ENCODE measurements around the gene PPP3CA.
"Not testable (repeated sequence)": the region's sequence is repeated elsewhere in the genome, so short reads cannot be mapped to it uniquely, and the experiment has no call there.

Gene PPP3CA

DNA sequence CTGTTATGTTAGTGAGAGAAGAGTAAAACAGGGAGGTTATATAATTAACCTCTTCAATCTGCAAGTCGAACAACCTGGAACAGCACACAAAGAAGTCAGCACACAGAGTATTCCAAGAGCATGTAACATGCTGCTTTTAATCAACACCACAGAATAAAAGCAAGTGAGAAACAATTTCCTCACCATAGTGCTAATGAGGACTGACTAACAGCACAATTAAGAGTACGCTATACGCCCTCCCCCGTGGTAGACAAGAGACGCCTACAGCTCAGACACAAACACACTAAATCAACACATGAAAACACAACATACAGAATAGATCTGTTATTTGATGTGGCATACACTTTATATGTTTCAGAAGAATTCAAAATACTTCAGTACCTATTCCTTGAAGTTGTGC, 103.0 kb downstream of the PPP3CA start:
- DNase-seq: no peak

DNA sequence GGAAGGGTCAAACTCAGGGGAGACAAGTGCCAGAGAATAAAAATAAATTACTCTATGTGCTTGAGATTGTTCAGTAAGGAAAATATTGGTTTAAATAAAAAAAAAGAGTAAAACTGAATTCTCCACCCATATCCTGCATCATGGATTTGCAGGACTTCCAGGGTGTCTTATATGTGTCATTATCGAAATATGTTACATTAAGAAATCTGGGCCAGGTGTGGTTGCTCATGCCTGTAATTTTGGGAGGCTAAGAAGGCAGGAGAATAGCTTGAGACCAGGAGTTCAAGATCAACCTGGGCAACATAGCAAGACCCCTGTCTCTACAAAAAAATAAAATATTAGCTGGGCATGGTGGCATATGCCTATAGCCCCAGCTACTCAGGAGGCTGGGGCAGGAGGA, 104.9 kb downstream of the PPP3CA start:
- no peak for DNase-seq

DNA sequence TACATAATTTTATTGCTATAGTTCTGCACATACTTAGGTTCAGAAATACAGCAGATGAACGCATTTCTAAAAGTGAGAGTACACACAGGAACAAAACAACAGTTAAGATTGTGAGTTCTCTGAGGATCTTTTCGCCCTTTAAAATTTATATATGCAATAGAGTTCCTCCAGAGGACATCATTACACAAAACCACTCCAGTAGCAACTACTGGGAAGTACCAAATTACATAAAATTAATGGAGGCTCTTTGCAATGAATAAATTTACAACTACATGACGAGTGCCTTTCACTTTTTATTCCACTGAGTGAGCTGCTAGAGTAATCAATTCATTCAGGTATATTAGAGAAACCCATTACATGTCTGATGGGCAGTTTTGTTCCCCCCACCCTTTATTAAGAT, 107.2 kb downstream of the PPP3CA start:
- DNase-seq: no peak

DNA sequence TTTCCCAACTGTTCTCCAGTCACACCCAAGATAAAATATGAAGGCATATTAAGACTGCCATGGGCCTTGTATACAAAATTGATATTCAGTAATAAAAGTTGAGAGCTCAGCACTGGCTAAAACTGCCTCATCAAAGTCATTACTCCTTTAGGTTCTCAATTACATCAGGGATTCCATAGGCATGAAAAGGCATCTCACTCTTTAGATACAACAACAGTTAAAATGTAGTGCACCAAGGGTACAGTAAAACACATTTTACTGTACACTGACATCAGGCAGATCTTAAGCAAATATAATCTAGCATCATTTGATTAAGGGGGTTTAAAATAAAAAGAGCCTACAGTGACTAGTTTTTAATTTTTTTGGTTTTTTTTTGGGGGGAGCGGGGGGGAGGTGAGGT, 107.7 kb downstream of the PPP3CA start:
- DNase-seq: no peak

DNA sequence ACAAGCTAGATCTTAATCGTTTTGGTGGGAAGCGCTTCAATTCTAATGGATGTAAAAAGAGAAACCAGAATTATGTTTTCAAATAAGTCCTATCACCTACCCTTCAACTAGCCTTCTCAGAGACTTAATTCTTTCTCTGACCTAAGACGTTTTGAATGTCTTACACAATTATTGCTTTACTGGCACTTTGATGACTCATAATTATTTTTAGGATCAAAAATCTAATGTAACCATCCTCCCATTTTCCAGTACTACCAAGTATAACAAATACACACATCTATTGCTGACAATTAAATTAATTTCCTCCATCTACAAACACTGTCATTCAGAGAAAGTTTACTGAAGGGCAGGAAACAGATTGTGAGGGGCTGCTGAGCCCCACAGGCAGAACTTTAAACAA, 108.6 kb downstream of the PPP3CA start:
- no peak for DNase-seq

DNA sequence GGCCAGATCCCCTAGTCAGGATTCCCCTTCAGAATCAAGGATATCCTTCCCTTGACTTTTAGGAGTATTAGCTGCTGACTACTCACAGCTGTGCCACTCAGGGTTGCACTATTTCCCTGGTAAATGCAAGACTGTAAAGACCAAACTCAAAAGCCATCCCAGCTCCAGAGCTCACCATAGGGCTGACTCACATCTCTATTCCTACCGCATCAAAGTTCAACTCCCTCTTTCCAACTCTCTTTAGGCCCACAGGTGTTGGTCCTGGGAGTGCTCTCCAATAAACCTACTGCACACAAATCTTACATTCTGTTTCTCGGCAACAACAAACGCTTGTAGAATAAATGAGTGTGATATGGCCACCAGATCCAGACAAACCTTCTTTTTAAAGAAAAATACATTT, 109.6 kb downstream of the PPP3CA start:
- DNase-seq: no peak

- no peak for DNase-seq
These were observed 111.2 kb downstream of the PPP3CA start for GRCh38 chr4:101236097-101236496.

- not testable (repeated sequence) for DNase-seq
These were observed 113.2 kb downstream of the PPP3CA start for GRCh38 chr4:101234141-101234540.

DNA sequence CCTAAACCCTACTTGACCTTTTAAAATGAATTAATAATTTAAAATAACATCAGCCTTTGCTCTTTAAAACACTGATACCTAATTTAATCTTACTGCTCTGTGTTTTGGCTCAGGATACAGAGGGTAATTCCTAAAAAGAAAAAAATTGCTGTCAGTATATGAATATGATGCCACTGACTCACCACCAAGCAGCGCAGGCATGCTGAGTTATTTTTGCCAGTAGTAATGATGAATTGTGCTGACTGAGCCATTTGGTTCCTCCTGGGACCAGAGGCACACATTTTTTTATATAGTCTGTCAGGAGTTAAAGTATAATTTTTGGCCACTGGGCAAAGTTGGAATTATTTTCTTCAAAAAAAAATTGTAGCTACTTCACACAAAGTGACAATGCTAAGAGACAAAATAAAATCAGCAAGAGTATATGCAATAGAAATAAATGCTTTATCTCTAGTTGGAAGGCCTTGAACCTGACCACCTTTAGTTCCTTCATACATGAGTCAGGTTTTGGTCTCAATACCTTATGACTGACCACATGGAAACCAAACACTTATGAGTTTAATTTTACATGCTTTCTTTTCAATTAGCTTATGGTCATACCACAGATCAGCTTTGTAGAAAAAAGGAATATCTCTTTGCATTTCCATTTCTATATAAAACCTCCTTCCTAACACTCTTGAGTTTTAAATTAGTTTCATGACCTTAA, 115.1 kb downstream of the PPP3CA start:
- no peak for DNase-seq

GRCh38 chr4:101230801-101231426, 116.4 kb downstream of the PPP3CA start:
- no peak for DNase-seq

DNA sequence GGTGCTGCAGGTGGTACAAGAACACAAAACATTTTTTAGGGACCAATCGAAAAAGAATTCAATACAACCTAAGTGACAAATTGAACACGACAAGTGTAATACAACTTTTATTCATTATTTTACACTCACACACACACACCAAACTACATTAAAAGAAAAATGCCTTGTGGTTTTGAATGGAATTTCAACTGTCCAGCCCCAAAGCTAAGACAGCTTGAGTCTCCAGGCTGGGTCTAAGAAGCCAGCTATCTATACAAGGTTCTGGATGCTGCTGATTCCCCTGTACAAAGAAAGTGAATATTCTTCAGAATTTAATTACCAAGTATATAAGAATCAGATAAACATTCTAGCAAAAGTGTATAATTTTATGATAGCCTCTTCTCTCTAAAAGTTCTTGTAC, 118.2 kb downstream of the PPP3CA start:
- DNase-seq: no peak

DNA sequence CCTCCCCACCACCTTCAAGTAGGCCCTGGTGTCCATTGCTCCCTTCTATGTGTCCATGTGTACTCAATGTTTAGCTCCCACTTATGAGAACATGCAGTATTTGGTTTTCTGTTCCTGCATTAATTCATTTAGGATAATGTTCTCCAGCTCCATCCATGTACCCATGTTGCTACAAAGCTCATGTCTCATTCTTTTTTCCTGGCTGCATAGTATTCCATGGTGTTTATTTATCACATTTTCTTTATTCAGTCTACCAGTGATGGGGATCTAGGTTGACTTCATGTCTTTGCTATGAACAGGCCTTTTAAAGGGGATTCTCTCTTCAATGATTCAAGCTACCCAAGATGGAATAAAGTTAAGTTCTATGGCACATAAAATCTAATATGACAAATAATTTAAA, 119.6 kb downstream of the PPP3CA start:
- DNase-seq: no peak

DNA sequence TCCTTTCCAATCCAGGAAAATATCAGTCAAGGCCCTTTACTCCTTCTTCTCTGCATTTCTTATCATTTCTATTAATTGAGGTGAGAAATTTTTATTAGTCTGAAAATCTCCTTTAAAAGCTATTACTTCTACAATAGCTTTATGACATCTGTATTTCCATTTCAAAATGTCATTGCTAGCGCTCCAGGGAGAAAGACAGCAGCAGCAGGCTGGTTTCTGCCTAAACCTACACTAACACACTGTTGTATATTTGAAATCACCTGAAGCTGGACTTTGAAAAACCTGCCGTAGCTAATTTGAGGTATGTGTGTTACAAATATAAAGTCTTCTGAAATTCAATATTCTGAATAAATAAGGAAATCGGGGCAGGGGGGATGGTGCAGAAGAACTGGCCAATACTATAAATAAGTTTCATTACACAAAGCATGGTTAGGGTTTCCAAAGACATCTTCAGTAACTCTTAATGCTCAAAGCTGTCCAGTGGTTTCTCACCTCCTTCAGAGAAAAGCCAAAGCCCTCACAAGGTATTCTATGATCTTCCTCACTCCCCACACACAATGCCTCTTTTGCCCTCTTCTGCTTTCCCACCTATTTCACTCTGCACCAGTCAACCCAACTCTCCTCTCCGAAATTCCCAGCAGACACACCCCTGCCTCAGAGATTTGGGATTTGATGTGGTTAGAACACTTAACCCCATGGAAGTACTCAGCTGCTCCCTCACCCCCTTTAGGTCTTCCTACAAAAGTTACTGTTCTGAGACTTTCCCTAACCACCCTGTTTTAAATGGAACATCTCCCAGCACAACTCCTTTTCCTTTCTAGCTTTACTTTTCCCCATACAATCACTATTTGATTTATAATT, 122.7 kb downstream of the PPP3CA start:
- DNase-seq: no peak

GRCh38 chr4:101222156-101222845, 125.0 kb downstream of the PPP3CA start:
- no peak for DNase-seq

- DNase-seq: no peak
These were observed 126.0 kb downstream of the PPP3CA start for GRCh38 chr4:101221294-101221693.

GRCh38 chr4:101218894-101219293, 128.4 kb downstream of the PPP3CA start:
- no peak for DNase-seq

- DNase-seq: no peak
These were observed 129.0 kb downstream of the PPP3CA start for GRCh38 chr4:101218346-101218745.

DNA sequence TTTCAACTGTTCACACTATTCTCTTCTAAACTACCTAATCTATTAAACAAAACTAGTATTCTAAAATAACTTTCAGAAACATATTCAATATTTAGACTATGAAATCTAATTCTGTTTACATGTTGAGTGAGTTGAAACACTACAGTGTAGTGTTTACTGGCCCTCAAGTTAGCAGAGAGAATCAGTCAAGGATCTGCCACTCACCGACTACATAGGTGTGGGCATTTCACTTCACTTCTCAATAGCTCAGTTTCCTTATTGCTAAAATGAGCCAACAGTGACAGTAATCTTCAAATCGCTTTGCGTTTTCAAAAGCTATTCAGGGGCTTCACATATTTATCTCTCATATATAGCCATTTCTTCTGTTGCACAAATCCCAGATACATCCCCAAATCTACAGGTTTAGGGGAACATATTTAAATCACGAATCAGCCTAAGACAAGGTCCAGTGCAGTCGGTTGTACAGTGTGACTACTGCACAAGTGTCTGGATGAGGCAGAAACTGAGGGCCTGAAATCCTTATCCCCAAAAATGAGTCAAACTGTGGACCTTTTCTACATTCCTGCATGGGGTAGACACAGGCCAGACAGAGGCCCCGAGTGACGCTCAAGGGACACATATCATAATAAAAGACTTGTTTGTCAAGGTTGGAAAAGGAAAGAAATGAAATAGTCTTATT, 129.8 kb downstream of the PPP3CA start:
- no peak for DNase-seq

- DNase-seq: no peak
These were observed 136.2 kb downstream of the PPP3CA start for GRCh38 chr4:101211146-101211553.

GRCh38 chr4:101210331-101210730, 137.0 kb downstream of the PPP3CA start:
- DNase-seq: no peak

DNA sequence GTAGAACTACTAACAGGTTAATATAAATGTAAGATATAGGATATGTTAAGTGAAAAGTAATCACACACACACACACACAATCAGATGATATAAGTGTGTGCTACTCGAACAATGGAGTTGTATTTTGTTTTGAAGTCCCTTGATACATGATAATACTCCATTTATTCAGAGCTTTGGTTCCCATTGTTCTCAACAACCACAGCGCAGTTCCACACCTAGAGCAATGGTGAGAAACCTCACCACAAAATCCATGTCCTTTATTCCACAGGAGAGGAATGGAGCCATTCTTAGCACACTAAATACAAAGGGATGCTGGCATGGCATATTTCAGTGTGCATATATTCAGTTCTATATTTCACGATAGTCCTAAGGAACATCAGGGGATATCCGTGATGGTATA, 139.2 kb downstream of the PPP3CA start:
- no peak for DNase-seq

- peak; percentile 44 to 67 for DNase-seq
These were observed 141.4 kb downstream of the PPP3CA start for GRCh38 chr4:101205916-101206315.

DNA sequence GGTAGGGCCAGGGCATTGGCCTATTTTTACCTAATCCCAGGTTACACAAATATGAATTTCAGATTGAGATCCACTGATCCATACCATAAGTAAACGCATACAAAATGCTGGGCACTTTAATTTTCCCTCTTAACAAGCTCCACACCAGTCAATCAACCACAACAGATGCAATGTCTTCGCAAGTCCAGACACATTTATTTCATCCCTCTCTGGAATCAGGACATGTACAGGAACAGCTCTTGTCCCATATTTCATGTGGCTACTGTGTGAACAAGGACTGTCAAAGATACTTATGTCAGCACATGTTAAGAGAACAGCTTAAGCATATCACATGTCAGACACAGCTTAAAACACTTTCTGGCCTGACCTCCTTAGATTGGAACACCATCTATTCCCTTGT, 145.9 kb downstream of the PPP3CA start:
- no peak for DNase-seq
